GDM1 (cell line): ENCODE measurements around the gene HHATL.

Experiments
- DNase-seq: peaks from one replicate; lab custom pipeline; 2025; lab: John Stamatoyannopoulos, UW

Gene HHATL

DNA sequence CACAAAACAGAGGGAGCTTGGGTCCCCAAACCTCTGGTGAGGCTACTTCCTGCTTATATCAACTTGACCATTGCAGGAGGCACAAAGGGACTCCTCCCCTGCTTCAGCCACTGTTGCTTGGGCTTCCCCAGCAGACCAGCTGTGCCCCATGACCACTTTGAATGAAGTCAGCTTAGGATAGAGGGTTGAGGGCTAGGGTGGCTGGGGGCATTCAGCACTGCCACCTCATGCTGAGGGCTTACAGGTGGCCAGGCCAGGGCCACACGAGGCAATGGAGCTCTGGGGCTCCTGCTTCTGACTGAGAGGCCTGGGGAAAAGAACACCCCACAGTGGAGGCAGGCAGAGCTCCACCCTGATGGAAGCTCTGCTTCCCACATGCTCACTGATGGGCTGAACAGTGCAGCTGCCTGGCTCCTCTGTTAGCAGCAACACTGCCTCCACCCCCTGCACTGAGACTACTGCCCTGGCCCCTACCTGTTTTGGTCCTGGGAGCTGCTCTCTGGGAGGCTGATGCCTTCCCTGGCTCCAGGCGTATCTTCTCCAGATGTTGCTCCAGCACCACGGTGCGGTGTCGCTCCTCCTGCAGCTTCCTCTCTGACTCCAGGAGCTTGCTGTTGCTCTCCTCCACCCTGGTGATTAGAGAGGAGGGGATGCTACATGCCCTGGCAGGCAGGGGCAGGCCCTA is 10.2 kb upstream of the HHATL start:
- DNase-seq = no peak

DNA sequence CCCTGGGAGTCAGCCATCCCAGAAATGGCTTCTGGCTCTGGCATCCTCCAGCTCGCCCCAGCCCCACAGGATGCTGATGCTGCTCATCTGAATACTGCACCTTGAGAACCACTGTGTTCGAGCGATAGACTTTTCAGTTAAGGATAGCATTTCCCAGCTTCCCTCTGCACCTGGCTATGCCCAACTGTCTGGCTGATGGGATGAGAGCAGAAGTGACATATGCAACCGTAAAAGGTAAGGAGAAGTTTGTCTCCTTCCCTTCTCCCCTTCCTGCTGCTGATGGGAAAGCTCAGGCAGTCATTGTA is 9.7 kb upstream of the HHATL start:
- DNase-seq = no peak

DNA sequence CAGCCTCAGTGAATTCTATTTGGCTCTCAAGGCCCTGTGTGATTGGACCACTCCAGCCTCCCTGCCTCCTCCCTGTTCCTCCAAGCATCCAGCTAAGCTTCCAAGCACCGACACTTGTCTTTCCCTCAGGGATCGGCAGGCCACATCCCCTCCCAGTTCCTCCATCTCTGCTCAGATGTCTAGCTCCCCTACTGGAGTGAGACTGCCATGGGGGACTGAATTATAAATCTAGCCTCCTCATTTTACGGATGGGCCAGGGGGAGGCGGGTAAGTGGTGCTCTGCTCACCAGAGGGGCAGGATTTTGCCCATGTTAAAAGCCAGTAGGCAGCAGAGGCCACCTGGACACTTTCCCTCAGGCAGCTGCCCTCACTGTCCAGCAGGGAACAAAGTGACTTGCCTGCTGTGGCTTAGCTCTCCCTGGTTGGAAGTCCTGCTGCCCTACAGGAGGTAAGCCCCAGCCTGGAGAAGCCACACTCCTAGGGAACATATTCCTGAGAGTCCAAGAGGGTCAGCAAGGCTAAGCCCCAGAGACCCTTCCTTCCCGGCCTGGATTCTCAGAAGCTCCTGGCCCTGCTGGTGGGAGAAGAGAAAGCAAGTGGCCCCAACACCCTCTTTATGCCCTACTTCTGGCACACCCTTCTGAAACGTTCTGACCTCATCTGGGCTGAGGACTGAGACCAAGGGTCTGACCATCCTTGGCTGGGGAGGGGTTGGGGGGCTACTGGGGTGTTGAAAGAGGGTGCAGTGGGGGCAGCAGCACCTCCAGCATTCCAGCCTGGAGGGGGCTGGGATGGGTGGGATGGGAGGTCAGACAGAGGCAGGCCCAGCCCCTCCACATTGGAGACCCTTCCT is 9.1 kb upstream of the HHATL start:
- no peak for DNase-seq

DNA sequence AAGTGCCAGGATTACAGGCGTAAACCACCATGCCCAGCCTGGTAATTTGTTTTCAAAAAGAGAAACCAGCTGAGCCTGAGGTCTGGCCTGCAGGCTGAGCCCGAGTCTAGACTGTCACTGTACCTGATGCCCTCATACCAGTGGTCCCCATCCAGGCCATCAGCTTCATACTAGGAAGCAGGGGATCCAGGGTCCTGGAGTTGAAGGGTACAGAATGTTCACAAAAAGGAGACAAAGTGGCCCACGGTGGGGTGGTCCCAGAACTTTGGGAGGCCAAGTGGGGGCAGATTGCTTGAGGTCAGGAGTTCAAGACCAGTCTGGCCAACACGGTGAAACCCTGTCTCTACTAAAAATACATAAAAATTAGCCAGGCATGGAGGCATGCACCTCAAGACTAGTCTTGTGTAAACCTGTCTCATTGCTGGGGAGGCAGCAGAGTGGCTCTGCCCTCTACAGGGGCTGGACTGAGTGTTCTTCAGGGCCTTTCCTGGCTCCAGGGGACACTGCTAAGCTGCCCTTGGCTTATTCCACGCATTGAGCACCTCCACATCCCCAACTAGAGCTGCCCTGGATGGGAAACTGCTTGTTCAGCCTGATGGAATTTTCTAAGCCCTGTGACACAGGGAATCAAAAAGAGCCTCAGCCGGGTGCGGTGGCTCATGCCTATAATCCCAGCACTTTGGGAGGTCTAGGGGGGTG is 7.9 kb upstream of the HHATL start:
- no peak for DNase-seq

DNA sequence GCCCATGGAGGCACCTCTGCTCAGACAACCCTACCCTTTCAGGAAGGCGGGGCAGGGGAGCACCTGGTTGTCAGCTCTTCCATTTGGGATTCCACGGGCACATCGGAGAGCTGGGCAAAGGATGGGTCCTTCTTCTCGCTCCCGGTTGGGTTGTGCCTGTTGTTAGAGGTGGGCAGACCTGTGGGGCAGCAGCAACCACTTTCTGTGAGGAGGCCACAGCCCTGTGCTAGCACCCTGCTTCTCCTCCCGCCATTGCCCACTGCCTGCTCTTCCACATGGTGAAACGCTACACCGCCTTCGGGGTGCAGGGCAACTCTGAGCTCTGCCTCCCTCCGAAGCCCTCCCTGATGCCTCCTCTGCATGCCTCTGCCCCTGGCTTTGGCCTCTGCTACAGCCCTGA is 7.0 kb upstream of the HHATL start:
- DNase-seq = no peak

DNA sequence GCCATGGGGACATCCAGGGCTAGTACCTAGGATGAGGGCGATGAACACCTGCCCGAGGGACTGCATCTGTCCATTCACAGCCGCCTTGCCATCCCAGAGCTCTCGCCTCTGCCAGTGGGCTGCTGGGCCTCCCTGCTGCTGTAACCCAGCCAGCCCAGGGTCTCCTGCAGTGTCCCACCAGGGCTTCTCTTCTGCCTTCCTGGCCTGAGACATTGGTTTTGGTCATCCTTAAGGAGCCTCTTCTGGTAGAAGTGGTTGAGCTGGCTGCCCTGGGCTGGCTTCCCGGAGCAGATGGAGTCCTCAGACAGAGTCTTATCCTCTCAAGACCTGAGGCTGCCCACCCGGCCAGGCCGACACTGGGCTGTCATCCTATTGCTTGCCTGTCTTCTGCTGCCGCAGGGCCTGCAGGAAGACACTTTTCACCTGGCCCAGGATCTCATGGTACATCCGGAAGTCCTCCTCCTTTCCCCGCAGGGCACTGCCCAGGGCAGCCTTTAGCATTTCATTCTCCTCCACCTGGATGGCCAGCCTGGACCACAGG is 6.1 kb upstream of the HHATL start:
- no peak for DNase-seq

DNA sequence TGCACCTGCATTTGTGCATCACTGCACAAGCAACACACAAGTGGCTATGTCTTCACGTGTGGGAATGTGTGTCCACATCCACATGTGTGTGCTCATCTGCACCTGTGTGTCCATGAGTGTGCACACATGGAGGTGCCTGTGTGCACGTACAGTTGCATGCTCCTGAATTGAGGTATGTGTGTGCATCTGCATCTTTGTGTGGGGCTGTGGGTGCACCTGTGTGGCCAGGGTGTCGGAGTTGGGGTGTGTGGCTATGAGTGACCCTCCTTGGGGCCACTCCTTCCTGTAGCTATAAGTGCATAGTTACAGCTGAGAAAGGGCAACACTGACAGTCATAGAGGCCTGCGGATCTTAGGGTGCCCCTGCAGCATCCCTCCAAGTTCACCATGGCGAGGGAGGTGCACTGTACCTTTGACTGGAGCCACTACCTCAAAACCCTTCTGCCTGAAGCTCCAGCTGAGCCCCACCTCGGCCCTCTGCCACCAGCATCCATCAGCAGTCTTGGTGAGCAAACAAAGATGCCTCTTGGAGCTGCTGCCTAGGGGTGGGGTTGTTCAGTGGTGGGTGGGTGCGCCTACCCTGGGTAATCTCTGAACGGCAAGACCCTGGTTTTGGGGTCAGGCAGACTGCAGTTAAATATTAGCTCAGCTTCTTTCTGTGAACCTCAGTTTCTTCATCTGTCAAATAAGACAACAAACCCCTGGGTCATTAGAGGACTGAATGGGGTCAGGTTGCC is 5.2 kb upstream of the HHATL start:
- DNase-seq = no peak

DNA sequence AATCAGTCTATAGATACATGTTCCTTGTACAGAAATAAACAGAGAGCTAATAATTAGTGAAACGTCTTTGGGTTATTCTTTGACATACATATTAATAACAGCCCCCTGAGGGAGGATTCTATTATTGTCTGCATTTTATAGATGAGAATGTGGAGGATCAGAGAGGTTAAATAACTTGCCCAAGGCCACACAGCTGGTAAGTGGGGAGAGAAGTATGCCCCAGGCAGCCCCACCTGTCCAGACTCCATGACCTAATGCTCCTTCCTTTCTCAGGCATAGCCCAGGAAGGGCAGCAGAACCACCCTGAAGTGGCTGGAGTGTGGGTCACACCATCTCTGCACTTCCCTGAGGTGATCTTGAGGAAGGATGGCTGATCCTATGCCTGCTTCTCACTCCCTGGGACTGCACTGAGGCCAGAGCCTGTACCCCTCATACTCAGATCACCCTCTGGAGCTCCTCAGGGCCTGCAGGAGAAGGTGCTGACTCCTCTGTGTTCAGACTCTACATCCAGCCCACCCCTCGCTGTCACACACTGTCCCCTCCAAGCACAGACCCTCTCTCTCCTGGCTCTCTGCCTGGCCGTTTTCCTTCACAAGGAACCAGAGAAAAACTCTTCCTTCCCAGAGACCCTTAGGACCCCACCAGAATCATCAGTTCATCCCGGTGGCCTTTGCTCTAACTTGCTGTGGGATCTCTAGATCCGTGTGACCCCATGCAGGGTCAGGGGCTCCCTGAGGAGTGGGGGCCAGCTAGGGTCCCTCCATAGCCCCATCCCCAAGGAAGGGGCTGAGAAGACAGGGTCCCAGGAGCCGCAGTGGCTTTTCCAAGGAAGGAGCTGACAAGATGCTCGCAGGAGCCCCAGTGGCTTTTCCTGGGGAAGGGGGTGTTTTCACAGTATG is 4.4 kb upstream of the HHATL start:
- DNase-seq = no peak

DNA sequence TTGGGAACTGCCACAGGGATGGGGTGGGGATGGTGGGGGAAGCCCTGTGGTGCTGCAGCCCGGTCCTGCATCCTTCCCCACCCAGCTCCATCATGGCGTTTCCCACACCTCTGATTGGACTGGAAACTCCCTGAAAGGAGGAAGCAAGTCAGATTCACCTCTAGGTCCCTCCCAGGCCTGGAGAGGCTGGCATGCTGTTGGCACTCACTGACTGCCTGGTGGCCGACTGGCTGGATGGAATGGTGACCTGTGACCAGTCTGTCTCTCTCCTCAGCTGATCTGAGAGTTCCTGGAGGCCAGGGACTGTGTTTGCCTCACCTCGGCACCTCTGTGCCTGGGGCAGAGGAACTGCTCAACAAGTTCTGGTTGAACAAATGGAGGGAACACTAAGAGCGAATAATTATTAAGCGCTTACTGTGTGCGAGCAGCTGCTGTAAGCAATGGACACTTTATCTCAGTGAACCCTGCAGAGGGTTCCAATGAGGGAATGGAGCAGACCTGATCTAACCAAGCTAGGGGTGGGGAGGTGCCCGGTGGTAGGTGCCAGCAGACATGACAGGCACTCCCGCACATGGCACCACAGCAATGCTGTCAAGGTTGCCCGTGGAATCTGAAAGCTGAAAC is 3.5 kb upstream of the HHATL start:
- DNase-seq = no peak

DNA sequence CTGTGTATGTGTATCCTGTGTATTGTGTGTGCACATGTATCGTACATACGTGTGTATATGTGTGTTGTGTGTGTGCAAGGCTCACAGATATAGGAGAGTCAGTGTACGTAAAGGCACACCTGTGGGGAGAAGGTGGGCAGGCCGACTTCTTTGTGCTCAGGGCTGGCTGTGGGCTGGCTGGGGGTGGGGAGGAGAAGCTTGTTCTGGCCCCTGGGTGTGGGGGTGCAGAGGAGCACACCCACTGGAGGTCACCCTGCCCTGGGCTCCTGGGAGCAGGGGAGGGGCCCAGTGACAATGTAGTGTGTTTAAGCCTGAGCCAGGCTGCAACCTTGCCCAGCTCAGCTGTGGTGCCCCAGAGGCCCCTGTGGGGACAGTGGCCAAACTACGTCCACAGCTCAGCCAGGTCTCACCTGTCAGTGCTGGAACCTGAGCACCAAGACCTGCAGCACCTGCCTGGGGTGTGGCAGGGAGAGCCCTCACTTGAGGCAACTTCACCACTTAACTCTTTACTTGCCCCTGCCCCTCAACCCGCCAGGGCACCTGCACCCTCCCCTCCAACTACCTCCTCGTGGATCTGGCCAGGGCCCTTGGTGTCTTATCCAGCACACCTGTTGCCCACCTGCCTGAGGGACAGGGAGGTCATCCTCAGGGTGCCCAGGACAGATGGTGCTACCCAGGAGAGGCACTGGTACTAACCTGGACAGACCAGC is 2.6 kb upstream of the HHATL start:
- DNase-seq = no peak

DNA sequence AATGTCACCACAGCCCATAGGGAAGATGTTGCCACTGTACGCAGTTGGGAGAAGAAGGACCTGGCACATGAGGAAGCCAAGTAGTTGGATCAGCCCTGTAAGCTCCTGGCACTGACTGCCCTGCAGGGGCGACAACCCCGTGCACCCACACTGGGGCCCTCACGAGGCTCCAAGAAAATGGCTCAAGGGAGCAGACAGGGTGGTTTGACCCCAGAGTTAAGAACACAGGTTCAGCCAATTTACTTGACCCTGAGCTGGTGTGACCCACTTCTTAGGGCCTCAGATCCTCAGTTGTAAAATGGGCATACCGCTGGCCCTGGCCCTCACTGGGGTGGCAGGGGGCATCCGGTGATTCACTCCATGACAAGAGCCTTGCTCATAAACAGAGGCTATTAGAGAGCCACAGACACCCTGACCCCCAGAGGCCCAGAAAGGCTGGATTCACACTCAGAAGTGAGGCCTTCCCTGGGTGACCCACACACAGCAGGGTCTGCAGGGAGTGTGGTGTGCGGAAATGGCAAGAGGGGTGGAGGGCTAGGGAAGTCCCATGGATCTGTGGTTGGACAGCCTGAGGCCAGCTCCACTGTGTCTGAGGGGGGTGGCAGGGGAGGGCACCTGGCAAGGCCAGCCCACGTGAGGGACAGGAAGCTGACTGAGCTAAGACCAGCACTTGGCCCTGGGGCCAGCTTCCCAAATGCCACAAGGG is 1.7 kb upstream of the HHATL start:
- DNase-seq = no peak

DNA sequence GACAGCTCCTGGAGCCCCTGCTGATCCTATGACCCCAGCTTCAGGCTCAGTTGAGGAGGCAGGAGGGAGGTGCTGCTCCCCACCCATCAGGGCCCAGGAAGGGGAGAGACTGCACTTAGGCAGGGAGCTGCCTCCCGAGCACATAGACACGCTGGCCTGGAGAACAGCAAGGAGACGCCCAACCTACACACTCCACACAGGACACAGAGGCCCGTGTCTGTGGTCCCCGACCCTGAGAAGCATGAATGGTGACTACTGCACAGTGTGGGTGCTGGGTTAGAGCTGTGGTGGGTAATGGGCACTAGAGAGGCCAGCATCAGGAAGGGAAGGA is 1.1 kb upstream of the HHATL start:
- no peak for DNase-seq

DNA sequence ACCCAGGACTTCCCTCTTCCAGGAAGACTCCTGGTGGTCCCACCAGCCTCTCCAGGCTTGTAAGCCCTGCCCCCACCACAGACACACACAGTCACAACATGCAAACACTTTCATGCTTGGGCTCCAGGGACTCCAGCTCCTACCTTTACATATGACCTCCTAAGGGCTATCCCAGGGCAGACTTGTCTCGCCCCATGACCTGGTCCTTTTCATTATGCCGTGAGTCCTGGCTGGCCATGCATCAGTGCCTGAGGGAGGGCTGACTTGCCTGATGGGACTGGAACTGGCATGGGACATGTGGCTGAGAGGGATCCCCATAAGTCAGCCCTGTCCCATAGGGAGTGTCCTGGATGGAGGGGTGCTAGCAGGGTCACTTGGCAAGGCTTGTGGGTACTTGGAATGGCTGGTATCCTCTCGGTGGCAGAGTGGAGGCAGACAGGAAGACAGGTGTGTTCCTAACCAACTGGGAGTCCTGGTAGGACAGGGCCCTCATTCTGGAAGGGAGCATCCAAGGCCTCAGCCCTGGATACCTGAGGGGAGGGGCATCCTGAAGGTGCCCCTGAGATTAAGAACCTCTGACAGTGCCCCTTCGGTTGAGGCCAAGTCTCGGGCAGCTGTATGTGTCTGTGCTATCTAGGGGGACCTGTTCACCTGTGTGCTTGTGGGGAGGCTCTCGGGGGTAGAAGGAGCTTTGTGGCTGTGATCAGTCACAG is 540 bp upstream of the HHATL start:
- no peak for DNase-seq

DNA sequence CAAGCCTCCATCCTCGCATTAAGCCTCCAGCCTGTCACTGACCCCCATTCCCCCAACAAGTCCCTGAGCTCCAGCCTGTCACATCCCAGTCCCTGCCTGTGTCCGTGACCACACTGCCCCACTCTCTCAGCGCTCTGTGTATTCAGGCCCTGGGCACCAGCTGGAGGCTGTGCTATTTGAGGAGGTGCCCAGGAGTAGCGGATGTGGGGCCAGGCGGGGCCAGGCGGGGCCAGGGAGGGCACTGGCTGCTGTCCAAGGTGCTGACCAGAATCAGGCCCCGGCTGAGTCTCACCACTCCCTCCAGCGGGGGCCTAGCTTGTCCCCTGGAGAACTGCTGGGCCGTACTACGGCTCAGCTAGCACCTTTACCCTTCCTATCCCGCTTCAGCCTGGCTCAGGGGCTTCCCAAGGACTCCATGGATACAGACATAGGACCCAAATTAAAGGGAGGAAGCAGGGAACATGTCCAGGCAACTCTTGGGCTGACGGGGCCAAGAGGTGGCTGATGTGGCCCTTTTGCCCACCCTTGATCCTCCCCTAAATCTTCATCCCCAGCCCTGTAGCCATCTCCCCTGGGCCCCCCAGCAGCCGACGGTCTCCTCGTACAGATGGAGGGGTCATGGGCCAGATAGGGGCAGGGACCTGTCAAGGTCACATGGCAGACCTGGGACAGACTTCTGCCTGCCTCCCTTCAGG is 1.1 kb downstream of the HHATL start:
- no peak for DNase-seq

DNA sequence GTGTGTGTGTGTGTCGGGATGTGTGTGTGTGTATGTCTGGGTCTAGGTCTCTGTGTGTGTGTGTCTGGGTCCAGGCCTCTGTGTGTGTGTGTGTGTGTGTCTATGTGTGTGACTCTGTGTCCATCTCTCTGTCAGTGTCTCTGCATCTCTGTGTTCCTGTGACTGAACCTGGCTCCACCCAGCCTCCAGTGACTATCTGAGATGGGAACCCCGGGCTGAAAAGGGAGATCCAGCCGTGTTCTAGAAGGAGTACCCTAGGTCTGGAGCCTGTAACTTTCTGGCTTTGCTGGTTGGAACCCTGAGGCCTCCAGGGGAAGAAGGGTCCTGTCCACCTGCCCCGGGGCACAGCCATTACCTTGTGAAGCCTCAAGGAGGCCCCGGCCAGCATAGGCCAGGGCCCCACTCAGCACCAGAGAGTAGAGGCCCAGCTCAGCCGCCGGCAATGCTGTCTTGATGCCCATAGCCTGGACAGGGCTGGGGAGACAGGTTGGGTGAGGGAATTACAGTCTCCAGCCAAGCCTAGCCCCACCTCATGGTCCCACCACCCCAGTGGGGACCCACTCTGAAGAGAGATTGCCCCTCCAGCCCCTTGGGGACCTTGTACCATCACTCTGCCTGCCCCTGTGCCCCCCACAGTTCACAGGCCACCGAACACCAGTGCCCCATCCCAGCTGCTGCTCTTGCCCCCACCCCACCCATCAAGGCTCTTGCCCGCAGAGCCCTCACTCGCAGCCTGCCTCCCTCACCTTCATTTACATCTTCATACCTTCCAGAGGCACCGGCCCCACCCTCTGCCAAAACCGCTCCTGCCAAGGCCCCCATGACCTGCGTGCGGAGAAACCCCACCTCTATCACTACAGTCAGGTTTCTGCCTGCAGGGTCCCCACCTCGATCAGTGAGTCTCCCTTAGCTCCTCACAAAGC is 2.0 kb downstream of the HHATL start:
- no peak for DNase-seq

DNA sequence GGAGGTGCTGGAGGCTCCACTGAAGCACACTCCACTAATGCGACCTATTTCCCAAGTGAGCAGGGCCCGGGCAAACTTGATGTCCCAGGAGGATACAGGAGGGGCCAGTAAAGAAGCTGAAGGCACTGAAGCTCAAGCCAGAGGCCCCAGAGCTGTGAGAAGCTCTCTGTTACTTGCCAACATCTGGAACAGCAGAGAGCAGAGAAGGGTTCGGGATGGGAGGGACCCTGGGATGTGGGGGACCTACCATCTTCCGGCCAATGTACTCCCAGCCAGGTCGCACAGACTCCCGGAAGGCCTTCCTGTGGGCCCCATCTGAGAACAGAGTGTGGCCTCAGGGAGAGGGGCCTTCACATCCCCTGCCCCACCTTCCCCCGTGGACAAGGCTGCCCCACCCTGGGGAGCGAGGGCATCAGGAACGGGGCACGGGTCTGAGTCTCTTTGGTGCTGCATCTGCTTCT is 3.1 kb downstream of the HHATL start:
- DNase-seq = no peak

DNA sequence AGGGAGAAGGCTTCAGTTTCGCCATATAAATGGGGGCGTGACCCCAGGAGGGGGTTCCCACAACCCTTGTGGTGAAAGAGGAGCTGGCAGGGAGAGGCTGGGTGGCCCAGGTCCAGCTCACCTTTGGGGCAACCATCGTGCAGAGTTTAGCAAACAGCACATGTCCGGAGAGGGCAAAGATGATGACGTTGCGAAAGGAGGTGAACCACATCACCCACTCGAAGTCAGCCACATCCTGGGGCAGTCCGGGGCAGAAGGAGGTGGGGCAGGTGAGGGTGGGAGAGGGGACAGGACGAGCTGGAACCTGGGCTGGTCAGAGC is 3.7 kb downstream of the HHATL start:
- no peak for DNase-seq
